Activated CD4-positive, CD25-positive, alpha-beta regulatory T cell treated with anti-CD3 and anti-CD28 coated beads, Interleukin-2, amount 50 U/mL, for 24 hours (primary cell): ENCODE measurements around the gene GPX4.
"Not testable (repeated sequence)": the region's sequence is repeated elsewhere in the genome, so short reads cannot be mapped to it uniquely, and the experiment has no call there.

Experiments
- ATAC-seq, 2 donors: fragments of 150-1000 bp; cut with Tn5 transposase; one replicate each; pipeline ENCODE4 v1.10.0; 2021; ENCODE audit warnings: mild to moderate bottlenecking in 1 of 2, moderate library complexity in 1 of 2

Gene GPX4

GRCh38 chr19:1115646-1116420, 12.0 kb downstream of the GPX4 start:
- ATAC-seq: no peak

- no peak for ATAC-seq
Observed at GRCh38 chr19:1116726-1117581, 13.2 kb downstream of the GPX4 start.

GRCh38 chr19:1117654-1118053, 13.9 kb downstream of the GPX4 start:
- no peak for ATAC-seq

GRCh38 chr19:1118999-1119398, 15.2 kb downstream of the GPX4 start:
- no peak for ATAC-seq

GRCh38 chr19:1119475-1120217, 15.9 kb downstream of the GPX4 start:
- no peak for ATAC-seq

GRCh38 chr19:1121395-1121794, 17.6 kb downstream of the GPX4 start:
- no peak for ATAC-seq

GRCh38 chr19:1122021-1122971, 18.5 kb downstream of the GPX4 start:
- ATAC-seq: no peak

- ATAC-seq: peak in 1 of 2 donors; percentile 48
Observed at GRCh38 chr19:1122972-1123363, 19.2 kb downstream of the GPX4 start.

GRCh38 chr19:1123381-1123780, 19.6 kb downstream of the GPX4 start:
- no peak for ATAC-seq

- ATAC-seq: no peak
Observed at GRCh38 chr19:1123885-1124677, 20.3 kb downstream of the GPX4 start.

- no peak for ATAC-seq
Observed at GRCh38 chr19:1125601-1126467, 22.0 kb downstream of the GPX4 start.

GRCh38 chr19:1126984-1127760, 23.4 kb downstream of the GPX4 start:
- no peak for ATAC-seq

GRCh38 chr19:1128106-1128505, 24.3 kb downstream of the GPX4 start:
- ATAC-seq: no peak

GRCh38 chr19:1129084-1129483, 25.3 kb downstream of the GPX4 start:
- not testable (repeated sequence) for ATAC-seq

GRCh38 chr19:1129535-1129934, 25.7 kb downstream of the GPX4 start:
- no peak for ATAC-seq

- ATAC-seq: peak; percentile 13 to 14
Observed at GRCh38 chr19:1130771-1131717, 27.2 kb downstream of the GPX4 start.

GRCh38 chr19:1131718-1132551, 28.1 kb downstream of the GPX4 start:
- ATAC-seq: peak; percentile 78
